ENCODE results near the gene PACRG. TPM values are rescaled to one million over a fixed set of nuclear protein-coding genes. Genes with fewer than 3 reads are reported as not detected.

PACRG gene
- total and polyA plus RNA-seq, 2 of the 4 experiments (the other 2 are of a cell fraction) = not detected

DNA sequence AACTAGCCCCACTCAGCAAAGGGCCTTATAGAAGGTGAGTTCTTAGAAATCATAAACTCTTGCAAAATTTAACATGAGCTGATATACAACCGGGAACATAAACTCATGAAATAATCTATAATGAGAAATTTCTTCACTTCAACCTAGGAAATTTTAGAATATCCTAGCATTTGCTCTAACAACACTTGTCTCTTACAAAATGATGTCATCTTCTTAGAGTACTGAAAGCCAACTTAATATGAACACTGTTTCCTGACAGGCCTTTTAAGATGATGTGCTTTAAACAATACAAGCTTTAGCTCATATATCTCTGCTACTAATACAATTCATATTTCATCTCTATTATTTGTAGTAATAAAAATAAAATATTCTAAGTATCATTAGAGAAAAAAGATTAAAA lies 932 bp downstream of the PACRG start:
- H2BK120ac ChIP-seq (ENCODE audit: low read depth, low read length) = no peak overlapping the region
- BruUV-seq (replicated peaks) = no TSS peak
- H3K4me3 ChIP-seq (ENCODE audit: insufficient read depth, low read depth, low read length) = no peak overlapping the region
- no peak overlapping the region for H3K27ac ChIP-seq (ENCODE audit: insufficient read depth, low read length)
- no peaks in the 10 kb centered on the region for H3K9me1 ChIP-seq (ENCODE audit: insufficient read depth, low read length)
- no CpG with 5 or more reads among the region's 1 CpG for WGBS, 2 experiments (ENCODE audit: extremely low coverage in 2 of 2, insufficient read length in 1 of 2)
- no peaks in the 10 kb centered on the region for H4K20me1 ChIP-seq (ENCODE audit: insufficient read depth, low read length)
- no peak overlapping the region for H3K14ac ChIP-seq (replicated peaks; ENCODE audit: low read depth, low read length)
- ATAC-seq (ENCODE audit: low read depth) (no peak), DNase-seq (no peak)
- H3K79me1 ChIP-seq (ENCODE audit: low read depth in 1 of 2, low read length in 2 of 2) = no peaks in the 10 kb centered on the region
- intact Hi-C loops (cut with micrococcal nuclease) (no loop called here), dilution Hi-C loops (cut with HindIII; ENCODE audit: low sequenced_read_pairs, unreplicated experiment) (no loop called here), in situ Hi-C loops (cut with MboI; ENCODE audit: low sequenced_read_pairs) (loop anchor here (25.0 kb wide), 1 partner anchor 1316 kb away; no protein-coding TSS in a partner anchor)
- H2BK20ac ChIP-seq (ENCODE audit: low read depth, low read length) = no peak overlapping the region
- no peak overlapping the region for H3K9ac ChIP-seq (ENCODE audit: low read depth, low read length)
- H3K9me3 ChIP-seq (ENCODE audit: control insufficient read depth, insufficient read depth, low read length) = no peaks in the 10 kb centered on the region
- H3K23ac ChIP-seq (ENCODE audit: low read depth, low read length) = no peak overlapping the region
- no peak overlapping the region for H3K4me2 ChIP-seq (ENCODE audit: low read depth, low read length)
- no peak overlapping the region for H3K18ac ChIP-seq (ENCODE audit: low read depth, low read length)
- H4K91ac ChIP-seq (ENCODE audit: insufficient read depth, low read depth, low read length) = no peak overlapping the region
- H2BK5ac ChIP-seq (ENCODE audit: low read depth, low read length, poor library complexity, severe bottlenecking) = no peak overlapping the region
- no peak overlapping the region for H2AFZ ChIP-seq (replicated peaks; ENCODE audit: low read length, poor library complexity)
- no peak overlapping the region for H4K5ac ChIP-seq (ENCODE audit: low read depth, low read length)
- ChIA-PET POLR2A (ENCODE audit: unreplicated experiment) (no interaction called here), CTCF (no interaction called here)
- no peak overlapping the region for H3K4ac ChIP-seq (ENCODE audit: low read depth, low read length)
- H2BK15ac ChIP-seq (ENCODE audit: low read depth, low read length) = no peak overlapping the region
- TF ChIP-seq SMC3 (IDR thresholded peaks at IDR 0.05; ENCODE audit: low read depth, low read length) = no peak
- H2AK9ac ChIP-seq (replicated peaks; ENCODE audit: low read depth, low read length, poor library complexity) = no peak overlapping the region
- no peaks in the 10 kb centered on the region for H3K36me3 ChIP-seq (ENCODE audit: control insufficient read depth, insufficient read depth, low read length)
- no peak overlapping the region for H3K56ac ChIP-seq (ENCODE audit: extremely low read depth, insufficient read depth, low read length)
- no peaks in the 10 kb centered on the region for H3K4me1 ChIP-seq (ENCODE audit: control insufficient read depth, insufficient read depth, low read length)
- H4K8ac ChIP-seq (ENCODE audit: low read depth in 2 of 2, low read length in 2 of 2) = no peak overlapping the region
- no peak overlapping the region for H2AK5ac ChIP-seq (ENCODE audit: low read depth, low read length)
- H3K27me3 ChIP-seq (ENCODE audit: control insufficient read depth, insufficient read depth, low read length) = no peaks in the 10 kb centered on the region
